Kidney epithelial cell (primary cell): ENCODE measurements around the gene PBXIP1. TPM values are rescaled to one million over a fixed set of nuclear protein-coding genes. Genes with fewer than 3 reads are reported as not detected.

Source experiments
- DNase-seq: peaks from one replicate; pipeline ENCODE4 v3.0.0-alpha.2; 2010; ENCODE audit warnings: low read depth
- H3K27me3 ChIP-seq: 2 replicates; pipeline ENCODE4 v1.6.0; 2011; ENCODE audit warnings: low read length; ENCODE audit not compliant: control insufficient read depth, insufficient read depth
- H3K36me3 ChIP-seq: 2 replicates; pipeline ENCODE4 v1.5.1; 2011; ENCODE audit warnings: low read length; ENCODE audit not compliant: control insufficient read depth, insufficient read depth
- H3K4me3 ChIP-seq: 2 replicates; pipeline ENCODE4 v1.5.1; 2011; ENCODE audit warnings: low read depth, mild to moderate bottlenecking, control low read depth, low read length
- CTCF ChIP-seq: IDR thresholded peaks from 2 replicates; pipeline ENCODE4 v1.5.1; 2011; ENCODE audit warnings: mild to moderate bottlenecking, moderate library complexity, low read length, control low read depth, inconsistent platforms; ENCODE audit not compliant: insufficient read depth, poor library complexity, severe bottlenecking
- total RNA-seq: library from RNA; depleted of rRNA; stranded (reverse); fragments of >200 nt; gene quantifications from 2 replicates; pipeline ENCODE4 v1.2.3, GENCODE V29; 2015

The PBXIP1 gene
- total RNA-seq, 1 donor from 2014 or later: 102 TPM

GRCh38 chr1:154974102-154974807 lies 18.4 kb upstream of the PBXIP1 start, which contains the start of gene CKS1B:
CKS1B (plus strand) TSS chr1:154974681; CDS start chr1:154974746, 65 bp downstream.
- no peak for TF ChIP-seq CTCF
- H3K36me3 ChIP-seq: no peaks in the 10 kb centered on the region
- peak; percentile 100 for DNase-seq
- H3K4me3 ChIP-seq: peak within 1 kb of the TSS; percentile 62
- no peaks in the 10 kb centered on the region for H3K27me3 ChIP-seq

GRCh38 chr1:154973344-154974101 lies 17.6 kb upstream of the PBXIP1 start:
- DNase-seq: peak; percentile 92
- peak overlapping the region; percentile 62 for H3K4me3 ChIP-seq
- TF ChIP-seq CTCF: peak; percentile 14
- no peaks in the 10 kb centered on the region for H3K27me3 ChIP-seq
- no peaks in the 10 kb centered on the region for H3K36me3 ChIP-seq

- peak overlapping the region; percentile 62 for H3K4me3 ChIP-seq
- peaks cover 1% of the 10 kb centered on the region for H3K36me3 ChIP-seq
- DNase-seq: peak; percentile 89
- TF ChIP-seq CTCF: no peak
- H3K27me3 ChIP-seq: no peaks in the 10 kb centered on the region
Measured at GRCh38 chr1:154972517-154973343, 16.8 kb upstream of the PBXIP1 start.

GRCh38 chr1:154972213-154972516 lies 16.3 kb upstream of the PBXIP1 start:
- peaks cover 4% of the 10 kb centered on the region for H3K36me3 ChIP-seq
- no peaks in the 10 kb centered on the region for H3K27me3 ChIP-seq
- H3K4me3 ChIP-seq: peak overlapping the region; percentile 23
- no peak for TF ChIP-seq CTCF
- no peak for DNase-seq

- H3K36me3 ChIP-seq: peaks cover 4% of the 10 kb centered on the region
- no peak for DNase-seq
- no peaks in the 10 kb centered on the region for H3K27me3 ChIP-seq
- no peak for TF ChIP-seq CTCF
- H3K4me3 ChIP-seq: no peak overlapping the region
Measured at GRCh38 chr1:154971341-154971998, 15.6 kb upstream of the PBXIP1 start.
